HCT116 (cell line): Measurements from ENCODE around the gene OR14I1. TPM values are rescaled to one million over a fixed set of nuclear protein-coding genes. Genes with fewer than 3 reads are reported as not detected.

Experiments used
- ATAC-seq: fragments of 200-7000 bp; cut with Tn5 transposase; 2 replicates; pipeline ENCODE4 v1.9.1; 2020; ENCODE audit warnings: mild to moderate bottlenecking, moderate library complexity
- BruUV-seq: library from RNA; stranded (reverse); fragments of 400-500 nt; replicated peaks from 2 replicates; lab custom pipeline; 2021; lab: Mats Ljungman, UMichigan
- CTCF ChIA-PET: fragments of 300-600 bp; sonication (Branson Sonifier 250); formaldehyde crosslinking; loops from one replicate; lab custom pipeline; 2021; ENCODE audit warnings: antibody characterized with exemption; lab: Charles Lee
- POLR2A ChIA-PET: fragments of 300-600, 350-600 bp; sonication (Branson Sonifier 250); formaldehyde crosslinking; loops from one replicate; lab custom pipeline; 2021; ENCODE audit warnings: antibody characterized with exemption; lab: Charles Lee
- RAD21 ChIA-PET, 2 experiments: fragments of 300-600 bp; sonication (Branson Sonifier 250); formaldehyde crosslinking; loops; one replicate each; lab custom pipeline; 2023; ENCODE audit warnings: low total read pairs in 2 of 2; ENCODE audit not compliant: uncharacterized antibody in 2 of 2, unreplicated experiment in 2 of 2, low non-redundant PET in 1 of 2; lab: Charles Lee
- DNase-seq: peaks from one replicate; pipeline ENCODE4 v3.0.0-alpha.2; 2010; ENCODE audit warnings: low read depth, low spot score
- H2AFZ ChIP-seq: fragments of 200-600 bp; shearing (Covaris generic), sonication (generic); 2 replicates; pipeline ENCODE4 v1.6.1; 2017; ENCODE audit warnings: low read depth, mixed run types, mixed read lengths, antibody characterized with exemption, low read length; ENCODE audit not compliant: poor library complexity, severe bottlenecking
- H3K27ac ChIP-seq: 2 replicates; pipeline ENCODE4 v1.5.1; 2012; ENCODE audit warnings: low read depth, low read length
- H3K27me3 ChIP-seq: fragments of 200-600 bp; sonication (generic); 2 replicates; pipeline ENCODE4 v1.6.1; 2016; ENCODE audit warnings: mixed run types, low read length, mixed read lengths; ENCODE audit not compliant: insufficient read depth
- H3K36me3 ChIP-seq, 2 experiments: fragments of 200-500 bp in 1 of 2; fragments of 200-600 bp in 1 of 2; sonication (Bioruptor generic) in 1 of 2; sonication (generic) in 1 of 2; 2 replicates each; pipeline versions ENCODE4 v1.5.1 to v1.6.1; 2014 to 2016; ENCODE audit warnings: low read length in 2 of 2, inconsistent platforms in 1 of 2, mixed read lengths in 1 of 2, mixed run types in 1 of 2; ENCODE audit not compliant: insufficient read depth in 2 of 2, control insufficient read depth in 1 of 2
- H3K4me1 ChIP-seq, 2 experiments: fragments of 200-600 bp in 1 of 2; sonication (generic) in 1 of 2; 2 replicates each; pipeline versions ENCODE4 v1.5.1 to v1.6.1; 2012 to 2017; ENCODE audit warnings: low read length in 2 of 2, inconsistent platforms in 1 of 2, mild to moderate bottlenecking in 1 of 2, mixed read lengths in 1 of 2, mixed run types in 1 of 2, moderate library complexity in 1 of 2; ENCODE audit not compliant: insufficient read depth in 2 of 2, control insufficient read depth in 1 of 2
- H3K4me2 ChIP-seq: fragments of 200-600 bp; sonication (generic); 2 replicates; pipeline ENCODE4 v1.6.1; 2017; ENCODE audit warnings: mixed run types, low read length, mixed read lengths
- H3K4me3 ChIP-seq, 2 experiments: fragments of 200-600 bp in 1 of 2; sonication (generic) in 1 of 2; replicated peaks in 1 of 2; 2 replicates each; pipeline ENCODE4 v1.5.1; 2011 to 2016; ENCODE audit warnings: low read length in 2 of 2, control low read depth in 1 of 2, low read depth in 1 of 2, mild to moderate bottlenecking in 1 of 2, mixed read lengths in 1 of 2, mixed run types in 1 of 2
- H3K79me2 ChIP-seq: fragments of 200-600 bp; sonication (generic); 2 replicates; pipeline ENCODE4 v1.6.1; 2017; ENCODE audit warnings: mild to moderate bottlenecking, mixed run types, low read length, moderate library complexity, mixed read lengths; ENCODE audit not compliant: insufficient read depth
- H3K9ac ChIP-seq: fragments of 200-600 bp; sonication (generic); 2 replicates; pipeline ENCODE4 v1.6.1; 2016; ENCODE audit warnings: low read length, mixed read lengths
- H3K9me2 ChIP-seq: fragments of 200-600 bp; sonication (generic), shearing (Covaris generic); 2 replicates; pipeline ENCODE4 v1.6.1; 2017; ENCODE audit warnings: mixed run types, mild to moderate bottlenecking, moderate library complexity; ENCODE audit not compliant: insufficient read depth
- H3K9me3 ChIP-seq, 2 experiments: fragments of 200-500 bp in 1 of 2; fragments of 200-600 bp in 1 of 2; sonication (Bioruptor generic) in 1 of 2; sonication (generic) in 1 of 2; 2 replicates each; pipeline ENCODE4 v1.6.1; 2014 to 2017; ENCODE audit warnings: low read length in 2 of 2, mixed read lengths in 2 of 2, inconsistent platforms in 1 of 2, low read depth in 1 of 2, mild to moderate bottlenecking in 1 of 2, mixed run types in 1 of 2, moderate library complexity in 1 of 2; ENCODE audit not compliant: control insufficient read depth in 1 of 2, insufficient read depth in 1 of 2
- H4K20me1 ChIP-seq: fragments of 200-600 bp; sonication (generic), shearing (Covaris generic); 2 replicates; pipeline ENCODE4 v1.6.1; 2017; ENCODE audit warnings: mixed run types, mild to moderate bottlenecking, moderate library complexity; ENCODE audit not compliant: insufficient read depth
- ATF3 ChIP-seq: IDR thresholded peaks from 2 replicates; pipeline ENCODE4 v1.6.1; 2012
- CBX3 ChIP-seq: IDR thresholded peaks from 2 replicates; pipeline ENCODE4 v1.6.1; 2012; ENCODE audit warnings: low read depth
- CEBPB ChIP-seq: IDR thresholded peaks from 2 replicates; pipeline ENCODE4 v1.6.1; 2012; ENCODE audit warnings: low read depth
- EZH2phosphoT487 ChIP-seq: fragments of 200-600 bp; IDR thresholded peaks from 2 replicates; pipeline ENCODE4 v1.6.1; 2018; ENCODE audit warnings: antibody characterized with exemption, borderline replicate concordance
- FOSL1 ChIP-seq: IDR thresholded peaks from 2 replicates; pipeline ENCODE4 v1.6.1; 2012; ENCODE audit warnings: low read depth
- JUND ChIP-seq: IDR thresholded peaks from 2 replicates; pipeline ENCODE4 v1.6.1; 2012
- POLR2A ChIP-seq: IDR thresholded peaks from 2 replicates; pipeline ENCODE4 v1.7.0; 2011; ENCODE audit warnings: borderline replicate concordance; ENCODE audit not compliant: insufficient read depth, insufficient read length; ENCODE audit errors: extremely low read depth
- POLR2AphosphoS5 ChIP-seq: IDR thresholded peaks from 2 replicates; pipeline ENCODE4 v1.6.1; 2011; ENCODE audit warnings: mild to moderate bottlenecking, low read depth, low read length, moderate library complexity
- SRF ChIP-seq: IDR thresholded peaks from 2 replicates; pipeline ENCODE4 v1.6.1; 2012; ENCODE audit warnings: low read depth
- ZFX ChIP-seq: fragments of 450-650 bp; IDR thresholded peaks from 2 replicates; pipeline ENCODE4 v1.6.1; 2017
- intact Hi-C: fragments of 100-400 bp; cut with micrococcal nuclease; formaldehyde crosslinking; loops from 2 replicates; pipeline ENCODE4 v1.10.0; 2022
- total RNA-seq: library from RNA; stranded (reverse); gene quantifications from one replicate; pipeline ENCODE4 v1.2.1, GENCODE V29; 2021; ENCODE audit not compliant: unreplicated experiment
- TF ChIP-seq, protein P1 (sequence below): IDR thresholded peaks from 2 replicates; pipeline ENCODE4 v1.6.1; 2011; ENCODE audit warnings: mild to moderate bottlenecking, low read length, moderate library complexity; ENCODE audit not compliant: insufficient replicate concordance; ENCODE audit errors: extremely low read depth

OR14I1 gene
- total RNA-seq, 1 experiment from 2014 or later: not detected

- Histone ChIP-seq H3K36me3 (no peaks in the 10 kb centered on the region), H3K4me2 (no peak overlapping the region), H3K4me1 (no peaks in the 10 kb centered on the region), H3K27ac (no peak overlapping the region), H3K27me3 (no peaks in the 10 kb centered on the region), H4K20me1 (no peaks in the 10 kb centered on the region), H3K79me2 (no peaks in the 10 kb centered on the region), H3K4me3 (no peak overlapping the region), H2AFZ (no peak overlapping the region), H3K9me3 (no peaks in the 10 kb centered on the region), H3K9me2 (no peaks in the 10 kb centered on the region), H3K9ac (no peak overlapping the region)
- BruUV-seq: no TSS peak
- ChIA-PET POLR2A (no interaction called here), RAD21 (no interaction called here), CTCF (no interaction called here)
- no peak for ATAC-seq
- intact Hi-C loops: no loop called here
- TF ChIP-seq POLR2AphosphoS5 (no peak), CBX3 (no peak), POLR2A (no peak), CEBPB (no peak), ATF3 (no peak), SRF (no peak), FOSL1 (no peak), EZH2phosphoT487 (no peak), ZFX (no peak), JUND (no peak)
- TF ChIP-seq, protein P1, sequence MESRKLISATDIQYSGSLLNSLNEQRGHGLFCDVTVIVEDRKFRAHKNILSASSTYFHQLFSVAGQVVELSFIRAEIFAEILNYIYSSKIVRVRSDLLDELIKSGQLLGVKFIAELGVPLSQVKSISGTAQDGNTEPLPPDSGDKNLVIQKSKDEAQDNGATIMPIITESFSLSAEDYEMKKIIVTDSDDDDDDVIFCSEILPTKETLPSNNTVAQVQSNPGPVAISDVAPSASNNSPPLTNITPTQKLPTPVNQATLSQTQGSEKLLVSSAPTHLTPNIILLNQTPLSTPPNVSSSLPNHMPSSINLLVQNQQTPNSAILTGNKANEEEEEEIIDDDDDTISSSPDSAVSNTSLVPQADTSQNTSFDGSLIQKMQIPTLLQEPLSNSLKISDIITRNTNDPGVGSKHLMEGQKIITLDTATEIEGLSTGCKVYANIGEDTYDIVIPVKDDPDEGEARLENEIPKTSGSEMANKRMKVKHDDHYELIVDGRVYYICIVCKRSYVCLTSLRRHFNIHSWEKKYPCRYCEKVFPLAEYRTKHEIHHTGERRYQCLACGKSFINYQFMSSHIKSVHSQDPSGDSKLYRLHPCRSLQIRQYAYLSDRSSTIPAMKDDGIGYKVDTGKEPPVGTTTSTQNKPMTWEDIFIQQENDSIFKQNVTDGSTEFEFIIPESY: no peak
- no peak for DNase-seq
Observed at GRCh38 chr1:248691567-248692155, 10.9 kb downstream of the OR14I1 start.
